H1 (cell line): Measurements from ENCODE around the gene IGFBP4. TPM values are rescaled to one million over a fixed set of nuclear protein-coding genes. Genes with fewer than 3 reads are reported as not detected.
A peak's percentile ranks its signal among the peaks of the same experiment; 100 is the strongest.

Experiments
- CTCF ChIA-PET: fragments of 300-600 bp; sonication (Branson Sonifier 250); formaldehyde crosslinking; loops from one replicate; lab custom pipeline; 2021; ENCODE audit not compliant: partially characterized antibody; lab: Charles Lee
- POLR2A ChIA-PET: fragments of 300-600 bp; sonication (Branson Sonifier 250); formaldehyde crosslinking; loops from one replicate; lab custom pipeline; 2021; ENCODE audit warnings: inconsistent platforms; ENCODE audit not compliant: partially characterized antibody; lab: Charles Lee
- DNase-seq, 2 experiments: peaks; one replicate each; pipeline versions ENCODE4 v3.0.0 to v3.0.0-alpha.2; 2010 to 2022; ENCODE audit warnings: low spot score in 2 of 2, low read depth in 1 of 2, mixed read lengths in 1 of 2
- FAIRE-seq: peaks from 2 replicates; lab custom pipeline; 2011; peaks lifted over from hg19 to GRCh38; lab: Jason Lieb, UNC
- H2AFZ ChIP-seq: 2 replicates; pipeline ENCODE4 v1.8.1; 2012; ENCODE audit warnings: low read length, inconsistent platforms
- H2AK5ac ChIP-seq: 2 replicates; pipeline ENCODE4 v1.6.1; 2013; ENCODE audit warnings: low read depth, low read length
- H2BK120ac ChIP-seq: replicated peaks from 2 replicates; pipeline ENCODE3; 2013; ENCODE audit warnings: low read depth, low read length, inconsistent platforms
- H2BK12ac ChIP-seq: 2 replicates; pipeline ENCODE4 v1.6.1; 2013; ENCODE audit warnings: low read depth, low read length
- H2BK15ac ChIP-seq: 2 replicates; pipeline ENCODE4 v1.6.1; 2013; ENCODE audit warnings: low read length
- H2BK20ac ChIP-seq: 2 replicates; pipeline ENCODE4 v1.6.1; 2013; ENCODE audit warnings: low read length
- H2BK5ac ChIP-seq: 2 replicates; pipeline ENCODE4 v1.6.1; 2013; ENCODE audit warnings: low read depth, low read length
- H3K14ac ChIP-seq: 2 replicates; pipeline ENCODE4 v1.6.1; 2013; ENCODE audit warnings: inconsistent platforms; ENCODE audit not compliant: insufficient read length
- H3K18ac ChIP-seq: 2 replicates; pipeline ENCODE4 v1.6.1; 2013; ENCODE audit warnings: low read length; ENCODE audit errors: extremely low read depth
- H3K23ac ChIP-seq: 2 replicates; pipeline ENCODE4 v1.6.1; 2013; ENCODE audit warnings: inconsistent platforms; ENCODE audit not compliant: insufficient read length
- H3K23me2 ChIP-seq: 2 replicates; pipeline ENCODE4 v1.6.1; 2013; ENCODE audit warnings: low read depth, low read length
- H3K27ac ChIP-seq: 2 replicates; pipeline ENCODE4 v1.6.1; 2011; ENCODE audit warnings: low read depth, low read length, inconsistent platforms
- H3K27me3 ChIP-seq, 4 experiments: replicated peaks in 1 of 4; 1 replicate in 1 of 4; 2 replicates in 3 of 4; pipeline versions ENCODE4 v1.6.1 to v1.8.1; 2011 to 2013; ENCODE audit warnings: low read length in 3 of 4, mild to moderate bottlenecking in 3 of 4, inconsistent platforms in 2 of 4, mixed read lengths in 2 of 4, moderate library complexity in 1 of 4; ENCODE audit not compliant: control insufficient read depth in 3 of 4, insufficient read depth in 3 of 4; ENCODE audit errors: extremely low read depth in 1 of 4
- H3K36me3 ChIP-seq, 4 experiments: 2 replicates each; pipeline versions ENCODE4 v1.6.1 to v1.8.1; 2011 to 2013; ENCODE audit warnings: mild to moderate bottlenecking in 4 of 4, low read length in 3 of 4, moderate library complexity in 2 of 4, control low read depth in 1 of 4, inconsistent platforms in 1 of 4; ENCODE audit not compliant: insufficient read depth in 4 of 4, control insufficient read depth in 2 of 4
- H3K4ac ChIP-seq: replicated peaks from 2 replicates; pipeline ENCODE3; 2013; ENCODE audit warnings: low read length, low read depth, mixed read lengths, inconsistent platforms; ENCODE audit not compliant: insufficient read length
- H3K4me1 ChIP-seq, 4 experiments: replicated peaks in 1 of 4; 1 replicate in 1 of 4; 2 replicates in 3 of 4; pipeline versions ENCODE4 v1.6.1 to v1.8.1; 2011 to 2013; ENCODE audit warnings: low read length in 3 of 4, inconsistent platforms in 2 of 4, mixed read lengths in 1 of 4; ENCODE audit not compliant: insufficient read depth in 4 of 4, control insufficient read depth in 3 of 4
- H3K4me2 ChIP-seq, 2 experiments: 2 replicates each; pipeline versions ENCODE4 v1.6.1 to v1.8.1; 2011 to 2013; ENCODE audit warnings: low read depth in 2 of 2, low read length in 2 of 2, control low read depth in 1 of 2, inconsistent platforms in 1 of 2, mild to moderate bottlenecking in 1 of 2; ENCODE audit not compliant: insufficient read depth in 1 of 2
- H3K4me3 ChIP-seq, 4 experiments: fragments of 200-600, 300-600 bp in 1 of 4; sonication (generic), shearing (Covaris generic), sonication (Bioruptor Twin) in 1 of 4; 2 replicates each; pipeline versions ENCODE4 v1.5.1 to v1.8.1; 2011 to 2016; ENCODE audit warnings: low read length in 4 of 4, low read depth in 3 of 4, control low read depth in 2 of 4, inconsistent platforms in 2 of 4, mild to moderate bottlenecking in 2 of 4, mixed read lengths in 1 of 4, moderate library complexity in 1 of 4; ENCODE audit not compliant: insufficient read depth in 2 of 4; ENCODE audit errors: extremely low read depth in 1 of 4
- H3K56ac ChIP-seq: replicated peaks from 2 replicates; pipeline ENCODE3; 2013; ENCODE audit warnings: low read depth, mild to moderate bottlenecking, mixed read lengths, low read length, inconsistent platforms; ENCODE audit not compliant: insufficient read length
- H3K79me1 ChIP-seq: 2 replicates; pipeline ENCODE4 v1.6.1; 2013; ENCODE audit warnings: low read depth, low read length, control low read depth
- H3K79me2 ChIP-seq, 2 experiments: 2 replicates each; pipeline versions ENCODE4 v1.6.1 to v1.8.1; 2012 to 2013; ENCODE audit warnings: low read length in 2 of 2, mild to moderate bottlenecking in 2 of 2, inconsistent platforms in 1 of 2; ENCODE audit not compliant: insufficient read depth in 2 of 2, control insufficient read depth in 1 of 2
- H3K9ac ChIP-seq, 4 experiments: replicated peaks in 1 of 4; 1 replicate in 1 of 4; 2 replicates in 3 of 4; pipeline versions ENCODE4 v1.6.1 to v1.8.1; 2011 to 2013; ENCODE audit warnings: low read depth in 3 of 4, low read length in 3 of 4, control low read depth in 2 of 4, mild to moderate bottlenecking in 2 of 4, moderate library complexity in 2 of 4, inconsistent platforms in 1 of 4; ENCODE audit errors: extremely low read depth in 1 of 4
- H3K9me3 ChIP-seq, 2 experiments: 2 replicates each; pipeline versions ENCODE4 v1.6.1 to v1.8.1; 2012 to 2013; ENCODE audit warnings: mild to moderate bottlenecking in 2 of 2, moderate library complexity in 2 of 2, control low read depth in 1 of 2, inconsistent platforms in 1 of 2, low read depth in 1 of 2, low read length in 1 of 2, mixed read lengths in 1 of 2; ENCODE audit not compliant: insufficient read depth in 2 of 2
- H4K20me1 ChIP-seq, 2 experiments: replicated peaks in 1 of 2; 2 replicates each; pipeline versions ENCODE3 to v1.8.1; 2011 to 2013; ENCODE audit warnings: inconsistent platforms in 2 of 2, low read length in 2 of 2, mild to moderate bottlenecking in 1 of 2; ENCODE audit not compliant: insufficient read depth in 2 of 2, control insufficient read depth in 1 of 2
- H4K5ac ChIP-seq: 2 replicates; pipeline ENCODE4 v1.6.1; 2013; ENCODE audit warnings: low read length, low read depth, mixed read lengths, inconsistent platforms; ENCODE audit not compliant: insufficient read length
- H4K8ac ChIP-seq: 2 replicates; pipeline ENCODE4 v1.8.0; 2013; ENCODE audit warnings: mild to moderate bottlenecking, moderate library complexity, low read length, inconsistent platforms; ENCODE audit not compliant: insufficient read depth; ENCODE audit errors: extremely low read depth
- H4K91ac ChIP-seq: replicated peaks from 2 replicates; pipeline ENCODE3; 2013; ENCODE audit warnings: low read length, mixed read lengths, inconsistent platforms; ENCODE audit not compliant: insufficient read length
- ATF2 ChIP-seq: IDR thresholded peaks from 2 replicates; pipeline ENCODE4 v1.6.1; 2012; ENCODE audit warnings: low read length, inconsistent platforms
- CBX8 ChIP-seq: fragments of 300-800, 300-1000 bp; sonication (generic); IDR thresholded peaks from 2 replicates; pipeline ENCODE4 v1.7.1; 2016; ENCODE audit warnings: low read depth, low read length, borderline replicate concordance
- HDAC2 ChIP-seq, 2 experiments: fragments of 300-600 bp in 1 of 2; sonication (generic) in 1 of 2; IDR thresholded peaks; 2 replicates each; pipeline ENCODE4 v1.6.1; 2011 to 2012; ENCODE audit warnings: low read depth in 2 of 2, low read length in 2 of 2, mild to moderate bottlenecking in 2 of 2, moderate library complexity in 2 of 2, borderline replicate concordance in 1 of 2, inconsistent platforms in 1 of 2
- KDM5A ChIP-seq: fragments of 200-600 bp; IDR thresholded peaks from 2 replicates; pipeline ENCODE4 v1.7.1; 2012; ENCODE audit warnings: mild to moderate bottlenecking, low read length, inconsistent platforms, mixed read lengths
- NANOG ChIP-seq: IDR thresholded peaks from 2 replicates; pipeline ENCODE4 v1.6.1; 2011; ENCODE audit warnings: low read length, low read depth, mild to moderate bottlenecking, inconsistent platforms; ENCODE audit not compliant: insufficient read depth, poor library complexity, severe bottlenecking
- POLR2A ChIP-seq, 2 experiments: IDR thresholded peaks; 1 replicate in 1 of 2; 2 replicates in 1 of 2; pipeline ENCODE4 v1.6.1; 2011; ENCODE audit warnings: low read depth in 2 of 2, low read length in 2 of 2, mild to moderate bottlenecking in 2 of 2; ENCODE audit errors: control extremely low read depth in 1 of 2
- RBBP5 ChIP-seq: IDR thresholded peaks from 2 replicates; pipeline ENCODE4 v1.7.1; 2012; ENCODE audit warnings: low read depth, mild to moderate bottlenecking, inconsistent platforms, low read length, moderate library complexity, borderline replicate concordance
- RFX5 ChIP-seq: IDR thresholded peaks from 2 replicates; pipeline ENCODE4 v1.6.1; 2011; ENCODE audit warnings: low read depth, low read length, improper control_type of control experiment, borderline replicate concordance
- TAF7 ChIP-seq: optimal IDR thresholded peaks from 2 replicates; pipeline ENCODE3; 2011; ENCODE audit warnings: low read depth, mild to moderate bottlenecking, inconsistent platforms, low read length, moderate library complexity, borderline replicate concordance
- TBP ChIP-seq: IDR thresholded peaks from 2 replicates; pipeline ENCODE4 v1.6.1; 2011; ENCODE audit warnings: low read depth, low read length, improper control_type of control experiment
- WGBS, 2 experiments: shearing (Covaris generic) in 1 of 2; methylation state at CpG; one replicate each; pipeline versions ENCODE4 v1.1.6 to v1.1.7; 2013 to 2015; ENCODE audit warnings: low lambda C conversion rate in 2 of 2, mixed read lengths in 2 of 2, inconsistent platforms in 1 of 2, low coverage in 1 of 2, missing lambda C conversion rate in 1 of 2; ENCODE audit not compliant: insufficient replicate concordance in 2 of 2, insufficient coverage in 1 of 2, insufficient read length in 1 of 2; ENCODE audit errors: extremely low coverage in 1 of 2, missing lambda C conversion rate in 1 of 2; 5-methylcytosine and 5-hydroxymethylcytosine counted together
- polyA plus RNA-seq, 7 experiments: library from polyadenylated mRNA; depleted of rRNA in 3 of 7; stranded (reverse) in 5 of 7; unstranded in 2 of 7; fragments of >200 nt in 5 of 7; fragments of 200-250 nt in 2 of 7; gene quantifications; 1 replicate in 5 of 7; 2 replicates in 1 of 7; 4 replicates in 1 of 7; pipeline versions ENCODE4 v1.2.1 to v1.2.3, GENCODE V29; 2011 to 2013; ENCODE audit warnings: missing spikeins in 2 of 7, mixed read lengths in 2 of 7
- total RNA-seq: library from RNA; stranded (reverse); fragmentation: NEBNext Ultra II Directional; extraction: Animal tissue kit (Norgen Biotek cat#: 25700); gene quantifications from 2 replicates; pipeline ENCODE4 v1.2.1, GENCODE V29; 2021

IGFBP4 gene
- total and polyA plus RNA-seq, 2 of the 8 experiments (the other 6 are each of a cell fraction or from before 2014, with no cell fraction given): 85.5 to 105 TPM

DNA sequence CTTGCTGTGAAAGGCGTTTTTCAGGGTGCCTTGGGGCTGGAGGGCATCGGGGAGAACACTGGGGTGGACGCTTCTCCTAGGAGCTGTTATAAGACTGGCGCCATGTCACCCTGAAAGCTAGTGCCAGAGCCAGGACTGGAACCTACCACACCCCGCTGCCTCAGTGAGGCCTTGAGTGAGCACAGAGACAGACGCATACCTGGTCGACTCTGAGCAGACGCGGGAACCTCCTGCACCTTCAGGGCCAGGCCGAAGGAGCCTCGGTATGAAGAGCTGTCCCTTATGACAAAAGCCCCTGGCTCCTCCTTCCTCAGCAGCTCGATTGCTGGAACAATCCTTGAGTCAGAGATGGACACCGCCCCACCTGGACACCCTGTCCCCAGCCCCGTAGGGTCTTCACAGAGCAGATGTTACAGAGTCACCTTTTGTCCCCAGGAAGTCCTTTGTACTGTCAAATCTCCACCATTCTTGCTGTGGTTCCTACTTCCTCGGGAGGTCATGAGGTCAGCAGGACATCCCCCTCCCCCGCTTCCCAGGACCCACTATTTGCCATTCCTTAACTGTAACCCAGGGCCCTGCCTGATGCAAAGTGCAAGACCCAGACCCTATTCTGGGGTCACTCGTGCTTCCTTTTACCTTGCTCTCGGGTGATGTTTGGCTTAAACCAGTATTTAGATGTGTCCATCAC, 41.2 kb downstream of the IGFBP4 start:
- H3K4ac ChIP-seq: no peak overlapping the region
- 87% methylated on average over 18 of the region's 18 CpGs; no CpG with 5 or more reads in 1 of the 2 experiments for WGBS, 2 experiments
- H3K23me2 ChIP-seq: no peaks in the 10 kb centered on the region; the same call in 1 of the 2 replicates
- no peak overlapping the region for H3K4me2 ChIP-seq
- no peak overlapping the region for H3K14ac ChIP-seq
- no peaks in the 10 kb centered on the region for H3K79me1 ChIP-seq
- ChIA-PET CTCF (interaction anchor here (1.0 to 5.0 kb wide), 7 partner anchors 8 to 69 kb away, joined by 3 to 52 read pairs (median 4); no protein-coding TSS in a partner anchor), POLR2A (interaction anchor here (1.3 kb wide), 1 partner anchor 14 kb away, joined by 3 read pairs; no protein-coding TSS in a partner anchor)
- H2BK120ac ChIP-seq: no peak overlapping the region
- H3K36me3 ChIP-seq: no peaks in the 10 kb centered on the region
- H3K18ac ChIP-seq: 0 out of 2 replicates have a peak overlapping the region, but pooled peaks have one; percentile 21
- no peak overlapping the region for H3K4me3 ChIP-seq
- no peak overlapping the region for H4K91ac ChIP-seq
- no peaks in the 10 kb centered on the region for H3K79me2 ChIP-seq
- H4K8ac ChIP-seq: no peak overlapping the region
- peak overlapping the region; percentile 30; the same call in 1 of the 2 replicates for H2BK12ac ChIP-seq
- H2BK15ac ChIP-seq: peak overlapping the region; percentile 6; the same call in 1 of the 2 replicates
- H2BK20ac ChIP-seq: no peak overlapping the region
- no peak overlapping the region for H4K5ac ChIP-seq
- no peak overlapping the region for H3K23ac ChIP-seq
- H3K56ac ChIP-seq: no peak overlapping the region
- FAIRE-seq (no peak), DNase-seq (no peak)
- no peak overlapping the region for H3K27ac ChIP-seq
- no peaks in the 10 kb centered on the region; a peak in 2 of 7 replicates for H3K27me3 ChIP-seq
- no peak overlapping the region for H2AK5ac ChIP-seq
- no peak overlapping the region for H2AFZ ChIP-seq
- H3K9me3 ChIP-seq: no peaks in the 10 kb centered on the region
- peaks cover 0 to 21% (median 9%) of the 10 kb centered on the region in 4 experiments; a peak in 6 of 7 replicates for H3K4me1 ChIP-seq
- H4K20me1 ChIP-seq: no peaks in the 10 kb centered on the region
- peak overlapping the region; percentile 13; the same call in 1 of the 2 replicates for H2BK5ac ChIP-seq
- no peak overlapping the region; a peak in 2 of 7 replicates for H3K9ac ChIP-seq
- TF ChIP-seq TAF7 (no peak), RFX5 (no peak), HDAC2 (IDR thresholded peaks at IDR 0.05; ENCODE audit: borderline replicate concordance in 1 of 2, low read depth in 2 of 2, low read length in 2 of 2) (no peak), CBX8 (no peak), TBP (no peak), NANOG (no peak), RBBP5 (no peak), POLR2A (IDR thresholded peaks at IDR 0.05; ENCODE audit: control extremely low read depth in 1 of 2, low read depth in 2 of 2, low read length in 2 of 2) (no peak), KDM5A (no peak), ATF2 (no peak)
